Measurements from ENCODE around the gene RIOK2.

DNA sequence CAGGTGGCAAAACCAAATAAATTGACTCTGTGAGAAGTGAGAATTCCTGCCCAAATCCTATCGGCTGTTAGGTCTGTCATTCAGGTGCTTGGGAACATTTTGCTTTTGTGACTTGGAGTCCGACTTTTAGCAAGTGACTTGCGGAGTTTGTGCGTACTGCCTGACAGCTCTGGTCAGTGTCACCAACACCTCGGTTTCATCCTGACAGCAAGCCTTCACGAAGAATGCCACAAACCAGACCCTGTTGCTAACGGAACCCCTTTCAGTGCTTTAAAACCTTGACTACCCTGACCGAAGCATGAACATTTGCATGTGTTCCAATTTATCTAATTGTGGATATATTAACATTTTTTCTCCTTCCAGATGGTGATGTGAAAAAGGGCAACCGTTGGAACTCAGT lies 67.1 kb downstream of the RIOK2 start:
- TF ChIP-seq CTCF (IDR thresholded peaks at IDR 0.05; ENCODE audit: insufficient read depth, low read length, poor library complexity, severe bottlenecking) (no peak), EZH2phosphoT487 (conservative IDR thresholded peaks at IDR 0.05; ENCODE audit: low read length) (no peak)

All from SU-DHL-6 (cell line).